MCF 10A (cell line): ENCODE measurements around the gene MAPKAP1. TPM values are rescaled to one million over a fixed set of nuclear protein-coding genes. Genes with fewer than 3 reads are reported as not detected.

ENCODE experiments used
- BruUV-seq: library from RNA; stranded (reverse); fragments of 400-500 nt; replicated peaks from 2 replicates; lab custom pipeline; 2021; lab: Mats Ljungman, UMichigan
- CTCF ChIA-PET: fragments of 300-600 bp; sonication (Branson Sonifier 250); formaldehyde crosslinking; extraction: SDS; loops from one replicate; lab custom pipeline; 2021; ENCODE audit warnings: antibody characterized with exemption, inconsistent platforms; lab: Yijun Ruan, JAX
- POLR2A ChIA-PET: fragments of 300-600, 350-650 bp; sonication (Branson Sonifier 250); formaldehyde crosslinking; extraction: SDS; loops from one replicate; lab custom pipeline; 2020; ENCODE audit warnings: antibody characterized with exemption, inconsistent platforms; lab: Yijun Ruan, JAX
- DNase-seq: peaks from one replicate; pipeline ENCODE4 v3.0.0-alpha.2; 2018; ENCODE audit not compliant: unreplicated experiment
- H3K27ac Mint-ChIP-seq: one replicate; pipeline ENCODE4 v1.8.0; 2022; ENCODE audit warnings: mild to moderate bottlenecking, low read depth, mixed read lengths; ENCODE audit not compliant: unreplicated experiment
- H3K27me3 Mint-ChIP-seq: one replicate; pipeline ENCODE4 v1.8.0; 2022; ENCODE audit warnings: mixed read lengths; ENCODE audit not compliant: insufficient read depth, unreplicated experiment
- H3K36me3 Mint-ChIP-seq: one replicate; pipeline ENCODE4 v1.8.0; 2022; ENCODE audit warnings: mild to moderate bottlenecking, moderate library complexity, mixed read lengths; ENCODE audit not compliant: insufficient read depth, unreplicated experiment
- H3K4me1 Mint-ChIP-seq: one replicate; pipeline ENCODE4 v1.8.0; 2022; ENCODE audit warnings: mixed read lengths; ENCODE audit not compliant: insufficient read depth, unreplicated experiment
- H3K4me3 Mint-ChIP-seq: one replicate; pipeline ENCODE4 v1.8.0; 2022; ENCODE audit warnings: mild to moderate bottlenecking, moderate library complexity, mixed read lengths; ENCODE audit not compliant: unreplicated experiment
- H3K9me3 Mint-ChIP-seq: one replicate; pipeline ENCODE4 v1.8.0; 2022; ENCODE audit warnings: mixed read lengths; ENCODE audit not compliant: unreplicated experiment
- CTCF ChIP-seq: fragments of 200-600 bp; IDR thresholded peaks from one replicate; pipeline ENCODE4 v1.8.0; 2022; ENCODE audit warnings: antibody characterized with exemption, mild to moderate bottlenecking; ENCODE audit not compliant: unreplicated experiment
- intact Hi-C: fragments of 100-400 bp; cut with micrococcal nuclease; formaldehyde crosslinking; loops from 2 replicates; pipeline ENCODE4 v1.14.1; 2022
- total RNA-seq: library from RNA; stranded (reverse); gene quantifications from 2 replicates; pipeline ENCODE4 v1.2.3, GENCODE V29; 2022

MAPKAP1 gene
- total RNA-seq, 1 experiment from 2014 or later: 74.9 TPM

- Mint-ChIP-seq H3K36me3 (no peaks in the 10 kb centered on the region), H3K27me3 (no peaks in the 10 kb centered on the region), H3K4me1 (peaks cover 29% of the 10 kb centered on the region), H3K9me3 (no peaks in the 10 kb centered on the region), H3K4me3 (no peak overlapping the region), H3K27ac (no peak overlapping the region)
- ChIA-PET CTCF (no interaction called here), POLR2A (interaction anchor here (0.5 to 1.1 kb wide), 4 partner anchors 8 to 513 kb away, joined by 3 to 5 read pairs (median 4); partner anchors contain the start of gene HSPA5)
- intact Hi-C loops: no loop called here
- no TSS peak for BruUV-seq
- no peak for DNase-seq
- no peak for TF ChIP-seq CTCF
Measured at GRCh38 chr9:125754096-125754495, 47.1 kb upstream of the MAPKAP1 start.

GRCh38 chr9:125752070-125752628 lies 45.1 kb upstream of the MAPKAP1 start:
- Mint-ChIP-seq H3K9me3 (no peaks in the 10 kb centered on the region), H3K36me3 (no peaks in the 10 kb centered on the region), H3K4me3 (no peak overlapping the region), H3K27ac (peak overlapping the region; percentile 80), H3K27me3 (no peaks in the 10 kb centered on the region), H3K4me1 (peaks cover 34% of the 10 kb centered on the region)
- intact Hi-C loops: no loop called here
- no TSS peak for BruUV-seq
- peak; percentile 31 for DNase-seq
- ChIA-PET POLR2A (interaction anchor here (1.3 kb wide), 1 partner anchor 11 kb away, joined by 6 read pairs; no protein-coding TSS in a partner anchor), CTCF (no interaction called here)
- no peak for TF ChIP-seq CTCF

- no TSS peak for BruUV-seq
- Mint-ChIP-seq H3K36me3 (no peaks in the 10 kb centered on the region), H3K4me3 (peak overlapping the region; percentile 84), H3K27ac (peak overlapping the region; percentile 80), H3K27me3 (no peaks in the 10 kb centered on the region), H3K9me3 (no peaks in the 10 kb centered on the region), H3K4me1 (peaks cover 34% of the 10 kb centered on the region)
- intact Hi-C loops: no loop called here
- peak; percentile 43 for DNase-seq
- CTCF ChIA-PET: interaction anchor here (0.6 to 0.7 kb wide), 2 partner anchors 9 to 1600 kb away, joined by 3 to 4 read pairs; no protein-coding TSS in a partner anchor
- TF ChIP-seq CTCF: no peak
- POLR2A ChIA-PET: interaction anchor here (0.6 to 3.9 kb wide), 13 partner anchors 8 to 509 kb away, joined by 3 to 31 read pairs (median 5); partner anchors contain the start of genes HSPA5 and MAPKAP1
Measured at GRCh38 chr9:125750627-125751011, 43.6 kb upstream of the MAPKAP1 start.

- ChIA-PET CTCF (interaction anchor here (0.7 kb wide), 1 partner anchor 9 kb away, joined by 3 read pairs; no protein-coding TSS in a partner anchor), POLR2A (interaction anchor here (0.7 to 3.9 kb wide), 14 partner anchors 9 to 509 kb away, joined by 3 to 31 read pairs (median 5); partner anchors contain the start of genes HSPA5 and MAPKAP1)
- Mint-ChIP-seq H3K4me3 (peak overlapping the region; percentile 84), H3K9me3 (no peaks in the 10 kb centered on the region), H3K27me3 (no peaks in the 10 kb centered on the region), H3K4me1 (peaks cover 34% of the 10 kb centered on the region), H3K36me3 (no peaks in the 10 kb centered on the region), H3K27ac (peak overlapping the region; percentile 80)
- intact Hi-C loops: loop anchor here (5.0 to 10.0 kb wide), 5 partner anchors 48 to 745 kb away; no protein-coding TSS in a partner anchor
- no peak for TF ChIP-seq CTCF
- DNase-seq: peak; percentile 42
- BruUV-seq: no TSS peak
Measured at GRCh38 chr9:125749951-125750626, 43.1 kb upstream of the MAPKAP1 start.
